Measurements from ENCODE around the gene TCF12.
A peak's percentile ranks its signal among the peaks of the same experiment; 100 is the strongest.
"Not testable (repeated sequence)": the region's sequence is repeated elsewhere in the genome, so short reads cannot be mapped to it uniquely, and the experiment has no call there.

TCF12 gene

GRCh38 chr15:57097919-57098543, 179.6 kb downstream of the TCF12 start:
- DNase-seq: not testable (repeated sequence)

DNA sequence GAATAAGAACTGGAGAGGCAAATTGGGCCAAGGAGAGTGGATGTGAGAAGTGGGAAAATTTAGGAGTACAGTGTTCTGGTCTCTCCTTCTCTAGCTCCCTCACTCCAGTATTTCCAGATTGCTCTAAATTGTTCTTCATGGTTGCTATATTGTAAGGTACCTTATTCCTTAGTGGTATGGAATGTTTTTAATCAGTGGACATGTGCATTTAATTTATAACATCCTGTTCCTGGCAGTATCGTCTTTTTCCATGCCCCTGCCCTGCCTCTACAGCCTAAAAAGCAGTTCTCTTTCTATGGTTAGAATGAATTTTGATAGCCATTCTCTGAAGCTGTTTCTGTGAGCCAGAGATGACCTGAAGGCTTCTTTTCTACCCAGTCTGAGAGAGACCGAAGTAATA, 180.5 kb downstream of the TCF12 start:
- DNase-seq: no peak

DNA sequence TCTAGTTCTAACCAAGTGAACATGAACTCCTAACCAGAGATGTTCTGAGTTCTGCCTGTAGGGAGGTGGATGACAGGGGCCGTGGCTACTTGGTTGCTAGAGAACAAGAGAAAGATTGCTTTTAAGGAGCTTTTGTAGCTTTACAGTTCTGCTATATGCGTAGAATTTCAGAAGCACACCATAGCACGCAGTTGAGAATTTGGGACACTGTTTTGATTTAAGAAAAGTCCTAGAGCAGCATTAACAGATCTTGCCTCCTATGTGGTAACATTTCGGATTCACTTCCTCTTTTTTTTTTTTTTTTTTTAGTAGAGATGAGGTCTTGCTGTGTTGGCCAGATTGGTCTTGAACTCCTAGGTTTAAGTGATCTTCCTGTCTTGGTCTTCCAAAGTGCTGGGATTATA, 181.7 kb downstream of the TCF12 start:
- DNase-seq: peak; percentile 70

DNA sequence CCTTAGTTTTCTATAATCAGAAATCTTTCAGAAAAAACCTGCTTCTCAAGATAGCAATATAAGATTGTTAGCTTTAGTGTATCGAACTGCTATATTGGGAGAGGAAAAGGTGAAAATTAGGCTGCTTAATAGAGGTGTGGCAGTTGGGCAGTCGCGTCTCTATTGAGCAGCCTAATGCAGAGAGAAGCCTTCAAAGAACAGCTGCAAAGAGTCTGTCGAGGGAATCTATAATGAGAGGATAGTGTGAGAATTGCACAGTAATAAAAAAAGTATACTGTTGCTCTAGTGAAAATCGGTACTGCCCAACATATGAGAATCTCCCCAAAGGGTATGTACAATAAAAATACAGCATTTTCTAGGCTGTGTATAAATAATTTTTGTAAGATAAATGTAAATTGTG, 184.4 kb downstream of the TCF12 start:
- no peak for DNase-seq

DNA sequence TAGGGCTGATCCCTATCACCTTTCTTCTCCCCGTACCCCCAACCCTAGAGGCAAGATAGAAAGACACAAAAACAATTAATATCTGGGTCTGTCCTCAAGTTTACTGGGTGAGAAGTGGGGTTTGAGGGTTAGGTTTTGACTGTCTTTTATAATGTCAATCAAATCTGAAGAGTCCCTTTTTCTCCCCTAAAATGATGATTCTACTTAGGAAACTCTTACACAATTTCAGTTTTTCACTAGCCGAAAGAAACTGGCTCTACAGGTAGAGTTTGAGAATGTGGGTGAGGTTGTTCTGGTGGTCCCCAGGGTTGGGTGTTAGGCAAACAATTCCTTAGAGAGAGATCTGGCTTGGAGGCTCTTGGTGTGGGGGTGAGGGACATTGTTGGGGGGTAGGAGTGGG, 189.9 kb downstream of the TCF12 start:
- DNase-seq: no peak

DNA sequence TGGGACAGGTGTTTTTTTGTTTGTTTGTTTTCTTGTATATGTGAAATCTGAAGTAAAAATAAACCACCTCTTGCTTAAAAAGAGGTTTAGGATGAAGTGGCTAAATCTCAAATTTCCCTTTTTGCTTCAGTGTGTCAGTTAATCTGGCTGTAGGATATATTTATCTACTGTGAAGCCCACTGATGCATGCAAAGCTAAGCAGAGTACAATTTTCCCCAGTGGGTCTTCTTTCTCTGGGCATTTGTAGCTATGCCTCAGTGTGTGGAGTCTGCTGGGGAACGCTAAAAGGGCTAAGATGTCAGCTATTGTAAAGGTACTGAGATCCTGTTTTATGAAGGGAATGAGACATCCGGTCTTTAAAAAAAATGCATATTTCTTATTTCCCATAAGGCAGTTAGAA, 190.6 kb downstream of the TCF12 start:
- no peak for DNase-seq

GRCh38 chr15:57111002-57111401, 192.6 kb downstream of the TCF12 start:
- DNase-seq: no peak

DNA sequence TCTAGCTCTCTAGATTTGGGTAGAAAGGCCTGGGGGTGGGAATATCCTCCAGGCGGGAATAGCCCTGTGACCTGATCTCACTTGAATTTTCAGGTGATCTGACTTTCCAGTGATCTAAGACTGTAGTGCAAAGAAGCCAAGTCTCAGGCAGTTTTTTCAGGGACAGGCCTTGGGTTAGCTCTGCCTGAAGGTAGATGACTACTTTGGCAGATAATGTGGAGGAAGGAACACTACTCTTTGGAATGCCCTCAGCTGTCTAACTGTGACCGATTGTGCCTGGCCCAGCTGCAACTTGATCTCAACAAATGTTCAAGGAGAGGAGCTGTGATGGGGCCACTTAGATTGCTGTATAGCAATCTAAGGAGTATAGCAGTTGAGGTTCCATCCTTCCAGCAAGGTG, 193.7 kb downstream of the TCF12 start:
- no peak for DNase-seq

- peak; percentile 51 for DNase-seq
These were observed 195.6 kb downstream of the TCF12 start for GRCh38 chr15:57114070-57114469.

DNA sequence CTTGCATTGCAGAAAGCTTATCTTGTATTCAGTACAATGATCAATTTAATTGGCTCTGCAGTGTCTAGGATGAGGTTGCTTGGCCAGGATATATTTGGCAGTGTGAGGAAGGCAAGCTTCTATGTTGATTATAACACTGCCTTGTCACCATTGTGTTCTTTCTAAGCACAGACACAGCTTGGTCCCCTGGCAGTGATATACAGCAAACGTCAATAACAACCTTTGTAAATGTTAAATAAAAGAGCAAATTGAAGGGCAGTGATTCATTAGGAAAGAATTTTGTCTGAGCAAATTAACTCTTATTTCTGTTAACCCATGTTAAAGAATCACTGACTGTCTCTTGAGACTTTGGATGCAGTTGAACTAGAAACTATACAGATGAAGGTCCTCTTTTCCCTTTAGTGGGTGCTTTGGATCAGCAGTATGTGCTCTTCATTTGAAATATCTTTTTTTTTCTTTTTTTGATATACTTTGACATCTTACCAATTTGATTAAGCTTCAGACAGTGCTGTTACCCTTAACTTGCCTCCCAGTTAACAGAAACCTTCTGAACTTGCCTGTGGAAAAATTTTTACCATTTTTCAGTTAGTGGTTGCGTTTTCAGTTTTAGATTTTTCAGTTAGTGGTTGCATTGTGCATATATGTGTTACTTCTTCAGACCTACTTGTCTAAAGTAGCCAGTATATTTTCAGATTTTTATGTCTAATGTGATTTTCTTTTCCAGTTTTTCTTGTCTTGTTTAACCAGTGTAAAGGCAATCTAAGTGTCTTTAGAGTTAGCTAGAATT, 199.8 kb downstream of the TCF12 start:
- no peak for DNase-seq

DNA sequence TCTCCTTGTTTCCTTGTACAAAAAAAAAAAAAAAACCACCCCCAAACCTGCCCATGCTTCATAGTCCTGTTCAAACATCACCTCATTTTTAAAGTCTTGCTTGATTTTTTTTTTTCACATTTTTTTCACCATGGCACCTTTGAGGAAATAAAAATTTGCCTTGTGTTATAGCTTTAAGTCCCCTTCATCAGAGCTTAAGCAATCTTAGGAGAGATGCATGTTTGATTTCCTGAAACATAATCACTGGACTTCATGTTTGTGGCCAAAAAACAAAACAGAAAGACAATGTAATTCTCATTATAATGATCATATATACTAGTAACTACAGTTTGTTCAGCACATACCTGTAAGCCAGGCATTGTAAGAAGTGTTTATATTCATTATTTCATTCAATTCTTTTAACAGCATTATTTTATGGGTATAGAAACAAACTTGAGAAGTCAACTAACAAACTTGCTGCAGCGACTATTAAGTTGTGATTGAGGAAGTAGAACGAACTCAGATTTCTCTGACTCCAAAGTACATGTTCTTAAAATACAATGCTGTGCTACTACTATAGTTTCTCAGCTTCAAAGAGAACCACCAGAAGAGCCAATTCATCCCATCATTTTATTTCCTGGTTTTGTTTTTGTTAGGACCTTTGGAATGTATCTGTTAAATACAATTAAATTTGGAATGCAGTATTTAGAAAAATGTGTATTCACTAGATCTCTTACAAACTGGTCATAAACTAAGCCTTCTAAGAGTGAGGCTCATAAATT, 203.8 kb downstream of the TCF12 start:
- DNase-seq: no peak

DNA sequence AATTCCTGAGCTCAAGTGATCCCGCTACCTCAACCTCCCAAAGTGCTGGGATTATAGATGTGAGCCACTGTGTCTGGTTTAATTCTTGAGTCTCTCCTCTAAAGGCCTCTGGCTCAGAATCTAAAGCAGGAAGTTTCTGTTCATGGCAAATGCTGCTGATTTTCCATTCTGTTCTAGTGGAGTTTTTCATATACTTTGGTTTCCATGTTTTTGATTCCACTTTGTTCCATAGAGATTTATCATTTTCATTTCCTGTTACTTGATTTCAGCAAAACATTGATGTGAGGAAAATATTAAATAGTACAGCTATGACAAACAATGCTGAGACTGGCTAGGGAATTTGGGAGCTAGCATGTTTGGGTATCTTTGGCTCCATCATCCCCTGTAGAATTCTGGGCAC, 205.6 kb downstream of the TCF12 start:
- DNase-seq: no peak

GRCh38 chr15:57129064-57129463, 210.6 kb downstream of the TCF12 start:
- DNase-seq: no peak

DNA sequence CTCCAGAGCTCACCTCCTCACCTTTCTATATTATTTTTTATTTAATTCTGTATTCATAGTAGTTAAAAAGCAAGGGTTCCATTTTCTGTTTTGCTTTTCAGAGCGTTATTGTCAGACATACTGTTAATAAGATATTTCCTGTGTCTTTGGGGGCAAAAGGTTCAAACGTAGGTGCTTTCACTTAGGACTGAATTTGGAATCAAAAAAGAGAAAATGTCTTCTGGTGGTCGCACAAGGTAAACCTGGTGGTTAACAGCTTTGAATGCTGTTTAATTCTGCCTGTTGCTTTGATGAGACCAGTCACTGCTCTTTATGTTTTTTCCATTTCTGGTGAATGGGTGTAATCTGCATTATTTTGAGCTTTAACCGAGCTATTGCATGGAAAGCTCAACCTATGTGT, 212.5 kb downstream of the TCF12 start:
- no peak for DNase-seq

- no peak for DNase-seq
These were observed 214.9 kb downstream of the TCF12 start for GRCh38 chr15:57133127-57133968.

GRCh38 chr15:57134071-57134605, 215.7 kb downstream of the TCF12 start:
- no peak for DNase-seq

DNA sequence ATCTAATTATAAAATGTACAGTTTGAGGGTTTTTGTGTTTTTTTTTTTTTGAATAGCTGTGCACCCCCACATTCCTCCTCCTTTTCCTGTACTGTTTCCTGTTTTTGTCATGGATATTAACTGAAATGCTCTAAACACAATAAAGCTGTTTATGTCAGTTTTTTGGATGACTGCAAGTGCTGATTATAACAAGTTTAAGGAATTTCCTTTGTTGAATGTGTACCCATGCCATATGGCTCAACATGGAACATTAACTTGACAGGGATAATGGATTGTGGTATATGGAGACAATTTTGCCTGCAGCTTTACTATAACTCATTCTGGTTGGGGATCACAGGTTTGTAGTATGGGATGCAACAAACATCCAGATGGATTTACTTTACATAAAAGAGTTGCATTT, 216.4 kb downstream of the TCF12 start:
- no peak for DNase-seq

GRCh38 chr15:57135800-57136199, 217.4 kb downstream of the TCF12 start:
- DNase-seq: peak; percentile 18

GRCh38 chr15:57138349-57138788, 219.9 kb downstream of the TCF12 start:
- DNase-seq: peak; percentile 40

DNA sequence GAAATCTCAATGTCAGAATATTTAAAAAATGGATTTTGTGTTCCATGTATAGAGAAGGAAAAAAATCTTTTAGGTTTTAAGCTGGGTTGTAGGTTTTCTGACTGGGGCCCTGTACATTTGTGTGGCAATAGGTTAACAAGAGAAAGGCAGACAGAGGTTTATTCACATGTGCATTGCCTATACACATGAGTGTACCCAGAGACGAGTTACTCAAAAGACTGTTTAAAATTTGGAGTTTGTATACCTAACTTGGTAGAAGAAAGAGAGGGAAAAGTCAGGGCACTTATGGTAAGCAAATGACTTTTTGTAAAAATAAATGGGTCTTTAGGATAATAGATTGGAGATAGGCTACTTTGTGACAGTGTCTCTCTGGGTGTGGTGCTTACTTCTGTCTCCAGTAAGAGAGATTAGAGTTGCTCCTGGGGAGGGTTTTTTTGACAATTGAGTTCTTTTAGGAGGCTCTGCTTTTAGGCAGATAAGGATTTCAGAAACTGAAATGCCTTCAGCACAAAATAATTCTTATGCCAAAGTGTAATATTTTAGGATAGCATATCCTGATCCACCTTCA, 225.2 kb downstream of the TCF12 start:
- no peak for DNase-seq

DNA sequence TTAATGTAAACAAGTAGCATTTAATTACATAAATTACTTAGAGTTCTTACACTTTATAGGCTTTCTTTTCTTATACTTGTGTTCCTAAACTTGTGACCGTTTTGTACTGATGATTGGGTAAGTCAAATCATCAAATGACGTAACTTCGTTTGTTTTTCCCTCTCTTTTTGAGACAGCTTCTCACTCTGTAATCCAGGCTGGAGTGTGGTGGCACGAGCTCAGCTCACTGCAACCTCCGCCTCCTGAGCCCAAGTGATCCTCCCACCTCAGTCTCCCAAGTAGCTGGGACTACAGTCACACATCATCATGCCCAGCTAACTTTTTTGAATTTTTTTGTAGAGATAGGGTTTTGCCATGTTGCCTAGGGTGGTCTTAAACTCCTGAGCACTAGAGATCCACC, 226.0 kb downstream of the TCF12 start:
- DNase-seq: no peak

- peak; percentile 56 for DNase-seq
These were observed 228.2 kb downstream of the TCF12 start for GRCh38 chr15:57146506-57147201.

Data from RPMI8226 (cell line).